Aorta (tissue), 5 donors: ENCODE measurements around the gene TAS1R3. TPM values are rescaled to one million over a fixed set of nuclear protein-coding genes. Genes with fewer than 3 reads are reported as not detected.

Experiments
- ATAC-seq: fragments of 200-7000 bp; cut with Tn5 transposase; one replicate; pipeline ENCODE4 v1.9.1; 2022; ENCODE audit warnings: moderate library complexity; ENCODE audit not compliant: low FRiP score
- DNase-seq, 2 donors: peaks; one replicate each; pipeline ENCODE4 v3.0.0-alpha.2; 2020
- H3K27ac ChIP-seq, 2 donors: one replicate each; pipeline ENCODE4 v1.5.1; 2013; ENCODE audit warnings: low read length in 2 of 2, mild to moderate bottlenecking in 2 of 2, moderate library complexity in 2 of 2, control low read depth in 1 of 2, inconsistent platforms in 1 of 2, low read depth in 1 of 2
- H3K27me3 ChIP-seq, 2 donors: one replicate each; pipeline ENCODE4 v1.6.1; 2013; ENCODE audit warnings: control low read depth in 1 of 2, low read length in 1 of 2, mild to moderate bottlenecking in 1 of 2, moderate library complexity in 1 of 2; ENCODE audit not compliant: insufficient read depth in 2 of 2, control insufficient read depth in 1 of 2
- H3K36me3 ChIP-seq, 2 donors: one replicate each; pipeline ENCODE4 v1.6.1; 2013; ENCODE audit warnings: control low read depth in 1 of 2, low read length in 1 of 2, mild to moderate bottlenecking in 1 of 2; ENCODE audit not compliant: insufficient read depth in 2 of 2, control insufficient read depth in 1 of 2
- H3K4me1 ChIP-seq, 2 donors: one replicate each; pipeline ENCODE4 v1.6.1; 2013; ENCODE audit warnings: low read length in 2 of 2, control low read depth in 1 of 2, mild to moderate bottlenecking in 1 of 2, moderate library complexity in 1 of 2; ENCODE audit not compliant: insufficient read depth in 2 of 2, control insufficient read depth in 1 of 2
- H3K4me3 ChIP-seq, 2 donors: one replicate each; pipeline ENCODE4 v1.5.1; 2013; ENCODE audit warnings: low read length in 2 of 2, control low read depth in 1 of 2, mild to moderate bottlenecking in 1 of 2
- H3K9me3 ChIP-seq: one replicate; pipeline ENCODE4 v1.6.1; 2013; ENCODE audit warnings: mild to moderate bottlenecking, low read length; ENCODE audit not compliant: control insufficient read depth
- WGBS, 2 donors: extraction: QIAGEN DNeasy Blood & Tissue Kit; methylation state at CpG; one replicate each; pipeline ENCODE4 v1.1.7; 2013; 5-methylcytosine and 5-hydroxymethylcytosine counted together
- intact Hi-C, 2 donors: fragments of 100-400 bp; cut with DNase I; formaldehyde crosslinking; loops; one replicate each; pipeline versions ENCODE4 v1.14.2 to v1.15.0; 2022
- polyA plus RNA-seq, 2 donors: library from polyadenylated mRNA; stranded (reverse); fragments of 200-250 nt; gene quantifications; one replicate each; pipeline ENCODE4 v1.2.3, GENCODE V29; 2013
- total RNA-seq, 2 donors: library from RNA; stranded (reverse); fragmentation: NEBNext Ultra II Directional; extraction: Animal tissue kit (Norgen Biotek cat#: 25700); gene quantifications; one replicate each; pipeline ENCODE4 v1.2.1, GENCODE V29; 2021
- donor health status: healthy with polysubstance abuse.
- donor health status: Bipolar disorder and iron deficiency.
- donor health status: DM: no; HTN: no; CAD: no.
- donor health status: DM: no; HTN: no; CAD: no.
- donor health status: DM: yes; HTN: yes; CAD: no.

The TAS1R3 gene
- total and polyA plus RNA-seq, 4 donors = 0.24 to 0.36 (median 0.28) TPM

DNA sequence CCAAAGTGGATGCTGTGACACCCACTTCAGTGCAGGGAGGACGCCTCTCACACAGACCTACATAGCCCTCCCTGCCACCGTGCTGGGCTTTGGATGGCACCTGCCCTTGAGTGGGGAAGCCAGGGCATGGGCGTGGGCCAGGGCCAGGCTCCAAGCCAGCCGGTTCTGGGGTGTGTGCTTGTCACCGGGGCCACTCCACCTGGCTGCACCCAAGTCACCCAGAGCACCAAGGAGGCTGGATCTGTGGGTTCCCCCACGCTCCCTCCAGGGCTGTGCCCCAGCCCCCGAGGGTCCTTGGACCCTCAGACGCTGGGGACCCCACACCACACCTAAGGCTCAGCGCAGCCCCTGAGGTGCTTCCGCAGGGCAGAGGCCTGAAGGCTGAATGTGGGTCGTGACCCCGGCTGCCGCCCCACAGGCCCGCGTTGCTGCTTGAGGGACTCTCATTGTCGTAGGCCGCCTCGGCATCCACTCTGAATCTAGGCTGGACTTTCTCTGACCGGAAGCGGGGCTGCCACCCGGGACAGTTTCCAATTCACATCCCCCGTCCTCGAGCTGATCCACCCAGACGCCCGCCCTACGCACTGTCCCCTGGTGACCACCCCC is 25.8 kb downstream of the TAS1R3 start:
- Histone ChIP-seq H3K36me3 (no peaks in the 10 kb centered on the region), H3K4me1 (no peaks in the 10 kb centered on the region), H3K27ac (peak overlapping the region in 1 of 2 donors; percentile 98), H3K4me3 (peak overlapping the region; percentile 67 to 73), H3K9me3 (no peaks in the 10 kb centered on the region), H3K27me3 (no peaks in the 10 kb centered on the region)
- intact Hi-C loops = no loop called here
- 7 to 8% methylated on average over 26 of the region's 26 CpGs for WGBS, 2 donors
- no peak for DNase-seq
- no peak for ATAC-seq

DNA sequence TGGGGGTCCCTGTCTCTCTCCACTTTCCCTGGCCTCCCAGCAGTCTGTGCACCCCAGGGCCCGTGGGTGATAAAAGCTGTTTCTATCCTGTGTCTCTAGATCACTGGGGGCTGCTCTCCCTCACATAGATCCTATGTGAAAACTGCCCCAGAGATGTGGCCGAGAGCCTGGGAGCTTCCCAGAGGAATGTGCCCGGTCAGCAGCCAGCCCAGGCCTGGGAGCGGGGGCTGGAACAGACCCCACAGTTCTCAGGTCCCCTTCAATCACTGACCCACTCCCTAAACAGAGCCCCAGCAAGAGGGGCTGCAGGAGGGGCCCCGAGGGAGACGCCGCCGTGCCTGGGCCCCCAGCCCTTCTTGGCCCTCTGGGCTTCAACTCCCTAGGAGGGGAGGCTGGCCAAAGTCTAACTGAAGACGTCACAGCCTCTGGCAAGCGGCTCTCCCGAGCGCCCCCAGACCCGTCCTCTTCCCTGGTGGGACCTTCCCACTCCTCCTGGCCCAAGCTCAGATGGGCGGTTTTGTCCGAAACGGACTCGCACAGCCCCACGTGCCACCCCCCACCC is 26.9 kb downstream of the TAS1R3 start:
- DNase-seq (no peak), ATAC-seq (no peak)
- H3K9me3 ChIP-seq = no peaks in the 10 kb centered on the region
- no peaks in the 10 kb centered on the region for H3K36me3 ChIP-seq
- no peaks in the 10 kb centered on the region for H3K27me3 ChIP-seq
- no peaks in the 10 kb centered on the region for H3K4me1 ChIP-seq
- H3K4me3 ChIP-seq = peak overlapping the region; percentile 67 to 73
- H3K27ac ChIP-seq = peak overlapping the region; percentile 64 to 98
- WGBS, 2 donors = 3 to 7% methylated on average over 13 to 18 of the region's 18 CpGs
- intact Hi-C loops = no loop called here

DNA sequence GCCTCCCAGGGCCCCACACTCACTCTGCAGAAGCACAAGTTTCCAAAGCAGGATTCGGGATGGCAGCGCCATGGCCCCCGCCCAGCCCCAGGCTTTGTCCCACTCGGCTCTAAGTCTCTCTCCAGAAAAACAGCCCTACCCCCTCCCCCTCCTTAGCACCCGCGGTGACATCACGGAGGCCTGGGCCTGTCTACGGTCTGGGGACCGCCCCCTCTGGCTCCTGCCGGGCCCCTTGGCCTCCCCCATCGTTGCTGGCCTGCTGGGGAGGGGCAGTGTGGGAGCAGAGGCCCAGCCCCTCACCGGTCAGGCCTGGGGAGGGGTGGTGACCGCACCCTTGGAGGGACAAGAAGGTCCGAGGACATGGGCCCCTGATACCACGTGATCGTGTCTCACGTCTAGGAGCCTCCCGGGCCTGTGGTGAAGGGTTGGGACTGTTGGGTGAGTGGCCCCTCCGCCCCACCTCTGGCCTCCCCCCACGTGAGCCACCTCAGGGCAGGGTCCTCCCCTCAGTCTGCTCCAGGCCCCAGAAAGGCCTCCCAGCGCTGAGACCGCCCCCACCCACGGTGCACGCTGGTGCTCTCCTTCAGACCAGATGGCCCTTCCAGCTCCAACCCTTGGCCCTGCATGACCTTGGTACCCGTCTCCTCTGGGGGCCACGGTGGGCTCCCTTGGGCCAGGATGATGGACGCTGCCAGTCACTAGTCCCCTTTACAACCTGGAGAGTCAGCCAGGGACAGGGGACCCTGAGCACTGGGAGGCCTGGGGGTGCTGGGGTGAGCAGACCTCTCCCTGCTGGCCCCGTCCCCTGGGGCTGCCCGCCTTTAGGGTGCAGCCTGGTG is 27.6 kb downstream of the TAS1R3 start, which contains the start of gene MXRA8:
MXRA8 (minus strand) TSS at position 123 of the 839 bp plus-strand sequence; CDS start at position 72, 51 bp downstream.
- ATAC-seq = peak; percentile 84
- Histone ChIP-seq H3K27me3 (no peaks in the 10 kb centered on the region), H3K27ac (peak within 1 kb of the TSS; percentile 64 to 98), H3K9me3 (no peaks in the 10 kb centered on the region), H3K36me3 (no peaks in the 10 kb centered on the region), H3K4me1 (no peaks in the 10 kb centered on the region), H3K4me3 (peak within 1 kb of the TSS; percentile 67 to 73)
- 10 to 12% methylated on average over 27 to 29 of the region's 29 CpGs for WGBS, 2 donors
- peak; percentile 89 to 93 for DNase-seq
- intact Hi-C loops = no loop called here

DNA sequence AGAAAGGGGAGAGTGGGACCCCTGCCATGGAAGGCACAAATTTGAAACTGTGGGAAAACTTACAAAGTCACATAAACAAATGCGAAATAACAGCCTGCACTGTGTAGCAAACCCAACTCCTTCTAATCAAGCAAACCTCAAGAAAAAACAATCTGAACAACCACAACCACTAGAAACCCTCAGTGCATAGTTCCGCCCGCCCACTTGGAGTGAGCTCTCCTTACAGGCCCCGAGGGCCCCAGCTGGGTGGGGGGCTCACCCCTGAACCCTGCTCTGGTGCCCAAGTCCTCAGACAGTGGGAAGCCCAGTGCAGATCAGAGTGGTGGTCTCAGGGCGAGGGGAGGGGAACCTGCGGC is 28.2 kb downstream of the TAS1R3 start:
- intact Hi-C loops = no loop called here
- H3K4me3 ChIP-seq = no peak overlapping the region
- DNase-seq (peak in 1 of 2 donors; percentile 67), ATAC-seq (peak; percentile 31)
- 34 to 45% methylated on average over 6 of the region's 6 CpGs for WGBS, 2 donors
- H3K9me3 ChIP-seq = no peaks in the 10 kb centered on the region
- no peaks in the 10 kb centered on the region for H3K27me3 ChIP-seq
- H3K36me3 ChIP-seq = no peaks in the 10 kb centered on the region
- H3K27ac ChIP-seq = peak overlapping the region; percentile 45 to 98
- no peaks in the 10 kb centered on the region for H3K4me1 ChIP-seq

DNA sequence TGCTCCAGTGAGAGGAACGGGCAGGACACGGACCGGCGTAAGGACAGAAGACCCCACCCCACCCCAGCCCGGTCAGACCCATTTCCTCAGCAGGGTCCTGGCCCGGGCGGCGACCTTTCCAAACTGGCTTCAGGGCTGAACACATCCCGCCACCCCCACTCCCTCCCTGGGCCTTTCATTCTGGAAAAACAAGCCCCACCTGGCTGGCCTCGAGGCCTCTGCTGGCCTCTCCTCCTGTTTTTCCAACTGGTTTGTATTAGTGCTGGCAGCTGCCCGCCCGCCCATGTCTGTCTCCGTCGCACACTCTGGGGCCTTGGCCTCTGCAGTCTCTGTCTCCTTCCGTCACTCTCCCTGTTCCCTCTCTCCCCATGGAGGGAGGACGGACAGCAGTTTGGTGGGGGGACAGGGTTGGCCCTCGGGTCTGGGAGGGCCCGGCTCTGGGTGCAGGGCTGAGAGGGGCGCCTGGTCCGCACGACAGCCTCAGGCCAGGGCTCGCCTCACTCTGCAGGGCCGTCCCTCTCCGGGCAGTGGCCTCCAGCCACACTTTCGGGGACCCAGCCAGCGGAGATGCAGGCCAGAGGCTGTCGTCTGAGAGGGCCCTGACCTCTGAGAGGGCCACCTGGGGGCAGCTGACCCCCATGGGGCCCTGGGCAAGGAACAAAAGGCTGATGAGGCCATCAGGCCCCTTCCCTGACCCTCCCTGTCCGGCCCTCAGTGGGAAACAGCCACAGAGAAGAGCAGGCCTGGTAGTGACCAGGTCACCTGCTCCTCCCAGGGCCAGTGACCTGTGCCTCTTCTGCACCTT is 28.8 kb downstream of the TAS1R3 start:
- no peaks in the 10 kb centered on the region for H3K36me3 ChIP-seq
- WGBS, 2 donors = 16 to 17% methylated on average over 25 to 28 of the region's 28 CpGs
- H3K27ac ChIP-seq = peak overlapping the region; percentile 45 to 98
- H3K4me3 ChIP-seq = no peak overlapping the region
- no peaks in the 10 kb centered on the region for H3K4me1 ChIP-seq
- intact Hi-C loops = no loop called here
- H3K9me3 ChIP-seq = no peaks in the 10 kb centered on the region
- DNase-seq (peak in 1 of 2 donors; percentile 83), ATAC-seq (peak; percentile 45)
- no peaks in the 10 kb centered on the region for H3K27me3 ChIP-seq

DNA sequence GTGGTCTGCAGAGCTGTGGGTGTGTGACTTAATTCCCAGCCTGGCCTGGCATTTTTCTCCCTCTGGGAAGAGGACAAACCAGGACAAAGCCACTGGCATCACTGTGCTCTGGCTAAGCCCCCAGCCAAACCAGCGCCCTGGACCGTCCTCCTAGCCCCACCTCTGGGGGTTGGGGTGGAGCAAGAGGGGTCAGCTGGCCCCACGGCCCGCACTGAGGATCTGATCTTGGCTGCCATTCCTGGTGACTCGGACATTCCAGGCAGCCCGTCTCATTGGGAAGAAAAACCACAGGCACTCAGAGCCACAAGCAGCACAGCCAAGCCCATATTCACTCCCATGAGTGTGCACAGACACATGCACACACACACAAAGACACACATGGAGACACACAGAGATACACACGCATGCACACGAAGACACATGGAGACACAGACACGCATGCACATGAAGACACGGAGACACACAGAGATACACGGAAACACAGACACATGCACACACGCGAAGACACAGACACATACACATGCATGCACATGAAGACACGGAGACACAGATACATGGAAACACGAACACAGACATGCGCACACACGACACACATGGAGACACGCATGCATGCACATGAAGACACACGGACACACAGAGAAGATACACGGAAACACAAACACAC is 29.6 kb downstream of the TAS1R3 start:
- 48 to 51% methylated on average over 20 of the region's 20 CpGs for WGBS, 2 donors
- ATAC-seq = peak; percentile 80
- H3K27ac ChIP-seq = peak overlapping the region; percentile 45 to 49

DNA sequence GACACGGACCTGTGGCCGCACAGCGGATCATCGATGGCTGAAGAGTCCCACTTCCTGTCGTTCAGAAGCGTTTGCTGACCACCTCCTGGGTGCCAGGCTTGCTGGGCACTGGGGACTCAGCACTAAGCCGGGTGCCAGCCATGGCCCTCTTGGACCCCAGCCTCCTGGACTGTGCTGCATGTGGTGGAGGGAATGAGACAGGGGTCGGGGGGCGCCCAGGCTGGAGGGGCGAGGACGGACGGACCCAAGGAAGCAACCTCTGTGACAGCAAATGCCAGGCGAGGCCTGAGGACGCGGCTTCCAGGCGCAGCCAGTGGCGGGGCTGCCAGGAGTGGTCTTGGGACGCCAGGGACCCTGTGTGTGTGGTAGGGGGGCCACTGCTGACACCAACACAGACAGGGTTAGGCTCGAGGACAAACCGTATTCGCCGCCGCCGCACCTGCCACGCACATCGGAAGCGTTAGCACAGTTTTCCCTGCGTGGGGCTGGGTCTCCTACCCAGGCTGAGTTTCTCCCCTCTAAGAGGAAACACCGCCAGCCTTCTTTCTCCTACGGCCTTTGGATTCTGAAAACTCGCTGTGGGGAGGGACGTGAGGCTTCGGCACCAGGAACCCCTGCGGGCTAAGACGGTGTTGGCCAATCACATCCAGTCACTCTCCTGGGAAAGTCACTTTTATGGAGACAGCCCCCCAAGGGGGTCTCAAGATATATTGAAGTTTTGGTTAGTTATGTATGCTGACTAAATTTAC is 30.3 kb downstream of the TAS1R3 start:
- DNase-seq (peak in 1 of 2 donors; percentile 74), ATAC-seq (no peak)
- H3K4me1 ChIP-seq = no peaks in the 10 kb centered on the region
- H3K9me3 ChIP-seq = no peaks in the 10 kb centered on the region
- no peaks in the 10 kb centered on the region for H3K27me3 ChIP-seq
- H3K27ac ChIP-seq = peak overlapping the region in 1 of 2 donors; percentile 49
- intact Hi-C loops = no loop called here
- 74% methylated on average over 35 of the region's 35 CpGs for WGBS, 2 donors
- H3K4me3 ChIP-seq = no peak overlapping the region
- no peaks in the 10 kb centered on the region for H3K36me3 ChIP-seq

More for the DNA sequence above, 29.6 kb downstream of the TAS1R3 start:
- Histone ChIP-seq H3K4me1 (no peaks in the 10 kb centered on the region), H3K9me3 (no peaks in the 10 kb centered on the region), H3K4me3 (no peak overlapping the region), H3K27me3 (no peaks in the 10 kb centered on the region), H3K36me3 (no peaks in the 10 kb centered on the region)
- intact Hi-C loops = no loop called here
- DNase-seq = peak; percentile 93
